Uterus (tissue), 4 donors: ENCODE data around the gene DNAL4. TPM values are rescaled to one million over a fixed set of nuclear protein-coding genes. Genes with fewer than 3 reads are reported as not detected.

Experiments
- DNase-seq, 2 donors: peaks; one replicate each; pipeline ENCODE4 v3.0.0-alpha.2; 2019 to 2020
- H3K27ac ChIP-seq, 2 donors: fragments of 200-600 bp; sonication (generic); 1 replicate in 1 of 2; 2 replicates in 1 of 2; pipeline ENCODE4 v1.5.1; 2016 to 2018
- H3K27me3 ChIP-seq, 2 donors: fragments of 200-600 bp; sonication (generic); one replicate each; pipeline ENCODE4 v1.5.1; 2018 to 2019; ENCODE audit warnings: control low read depth in 1 of 2
- H3K36me3 ChIP-seq, 2 donors: fragments of 200-600 bp; sonication (generic); one replicate each; pipeline ENCODE4 v1.5.1; 2019; ENCODE audit warnings: control low read depth in 1 of 2
- H3K4me1 ChIP-seq, 2 donors: fragments of 200-600 bp; sonication (generic); one replicate each; pipeline ENCODE4 v1.5.1; 2018 to 2019; ENCODE audit warnings: control low read depth in 1 of 2
- H3K4me3 ChIP-seq, 2 donors: fragments of 200-600 bp; sonication (generic); 1 replicate in 1 of 2; 2 replicates in 1 of 2; pipeline ENCODE4 v1.5.1; 2018 to 2019; ENCODE audit warnings: mild to moderate bottlenecking in 1 of 2
- H3K9me3 ChIP-seq, 2 donors: fragments of 200-600 bp; sonication (generic); one replicate each; pipeline ENCODE4 v1.5.1; 2019; ENCODE audit warnings: control low read depth in 1 of 2
- CTCF ChIP-seq, 4 experiments: fragments of 200-600 bp in 2 of 4; fragments of 450-650 bp in 2 of 4; sonication (generic) in 2 of 4; IDR thresholded peaks; one replicate each; pipeline ENCODE4 v1.5.1; 2016 to 2019; ENCODE audit warnings: antibody characterized with exemption in 4 of 4, mild to moderate bottlenecking in 2 of 4, moderate library complexity in 1 of 4
- POLR2A ChIP-seq, 2 donors: fragments of 450-650 bp; IDR thresholded peaks; one replicate each; pipeline ENCODE4 v1.6.1; 2016; ENCODE audit warnings: antibody characterized with exemption in 2 of 2, mild to moderate bottlenecking in 1 of 2, moderate library complexity in 1 of 2
- intact Hi-C: fragments of 100-400 bp; cut with DNase I; formaldehyde crosslinking; loops from one replicate; pipeline ENCODE4 v1.15.1; 2023; ENCODE audit warnings: low total_unique reads
- total RNA-seq, 4 donors: library from RNA; depleted of rRNA in 3 of 4; stranded (reverse); fragments of >200 nt in 3 of 4; gene quantifications; one replicate each; pipeline versions ENCODE4 v1.1.0 to v1.2.4, GENCODE V29; 2014 to 2023
- donor health status: DM: yes; HTN: yes; CAD: no.

DNAL4 gene
- total RNA-seq, 4 donors from 2014 or later, result 3.1 to 23.4 (median 8.3) TPM

GRCh38 chr22:38739300-38740055 lies 54.5 kb downstream of the DNAL4 start:
- Histone ChIP-seq H3K27me3 (no peaks in the 10 kb centered on the region), H3K4me1 (no peaks in the 10 kb centered on the region), H3K27ac (no peak overlapping the region), H3K4me3 (no peak overlapping the region), H3K36me3 (peaks cover 0 to 2% of the 10 kb centered on the region in 2 donors), H3K9me3 (no peaks in the 10 kb centered on the region)
- TF ChIP-seq POLR2A (IDR thresholded peaks at IDR 0.05) (no peak), CTCF (IDR thresholded peaks at IDR 0.05) (no peak)
- DNase-seq, result no peak
- intact Hi-C loops, result no loop called here

GRCh38 chr22:38738475-38739070 lies 55.4 kb downstream of the DNAL4 start:
- H3K4me1 ChIP-seq, result no peaks in the 10 kb centered on the region
- H3K36me3 ChIP-seq, result peaks cover 0 to 2% of the 10 kb centered on the region in 2 donors
- DNase-seq, result no peak
- no peak for TF ChIP-seq POLR2A (IDR thresholded peaks at IDR 0.05)
- no peak for TF ChIP-seq CTCF (IDR thresholded peaks at IDR 0.05)
- H3K4me3 ChIP-seq, result no peak overlapping the region
- no peaks in the 10 kb centered on the region for H3K27me3 ChIP-seq
- H3K27ac ChIP-seq, result no peak overlapping the region
- H3K9me3 ChIP-seq, result no peaks in the 10 kb centered on the region
- intact Hi-C loops, result no loop called here

GRCh38 chr22:38737302-38738060 lies 56.5 kb downstream of the DNAL4 start:
- DNase-seq, result no peak
- H3K27me3 ChIP-seq, result no peaks in the 10 kb centered on the region
- peaks cover 0 to 2% of the 10 kb centered on the region in 2 donors for H3K36me3 ChIP-seq
- H3K4me3 ChIP-seq, result no peak overlapping the region
- no peak overlapping the region for H3K27ac ChIP-seq
- H3K4me1 ChIP-seq, result no peaks in the 10 kb centered on the region
- H3K9me3 ChIP-seq, result no peaks in the 10 kb centered on the region
- TF ChIP-seq POLR2A (IDR thresholded peaks at IDR 0.05) (no peak), CTCF (IDR thresholded peaks at IDR 0.05) (no peak)
- intact Hi-C loops, result no loop called here

GRCh38 chr22:38736257-38736570 lies 57.7 kb downstream of the DNAL4 start:
- Histone ChIP-seq H3K4me3 (no peak overlapping the region), H3K36me3 (peaks cover 0 to under 1% of the 10 kb centered on the region in 2 donors), H3K27me3 (no peaks in the 10 kb centered on the region), H3K4me1 (no peaks in the 10 kb centered on the region), H3K9me3 (no peaks in the 10 kb centered on the region), H3K27ac (no peak overlapping the region)
- intact Hi-C loops, result no loop called here
- DNase-seq, result no peak
- TF ChIP-seq CTCF (IDR thresholded peaks at IDR 0.05) (no peak), POLR2A (IDR thresholded peaks at IDR 0.05) (no peak)
